SW 1271 (cell line): Measurements from ENCODE around the gene KIF3B.
"Not testable (repeated sequence)": the region's sequence is repeated elsewhere in the genome, so short reads cannot be mapped to it uniquely, and the experiment has no call there.

Experiments
- DNase-seq, 2 experiments: peaks; one replicate each; lab custom pipeline; 2025; lab: John Stamatoyannopoulos, UW

KIF3B gene

GRCh38 chr20:32296412-32296811, 19.0 kb downstream of the KIF3B start:
- DNase-seq: no peak

GRCh38 chr20:32296819-32297420, 19.5 kb downstream of the KIF3B start:
- DNase-seq: no peak

GRCh38 chr20:32297439-32297838, 20.0 kb downstream of the KIF3B start:
- DNase-seq: no peak

- DNase-seq: no peak
Measured at GRCh38 chr20:32300647-32301046, 23.2 kb downstream of the KIF3B start.

GRCh38 chr20:32301719-32302506, 24.5 kb downstream of the KIF3B start:
- DNase-seq: no peak

- DNase-seq: no peak
Measured at GRCh38 chr20:32302507-32302872, 25.0 kb downstream of the KIF3B start.

- no peak for DNase-seq
Measured at GRCh38 chr20:32304131-32304746, 26.8 kb downstream of the KIF3B start.

- no peak for DNase-seq
Measured at GRCh38 chr20:32312718-32313424, 35.4 kb downstream of the KIF3B start.

- no peak for DNase-seq
Measured at GRCh38 chr20:32314768-32315167, 37.3 kb downstream of the KIF3B start.

GRCh38 chr20:32315399-32315798, 37.9 kb downstream of the KIF3B start:
- no peak for DNase-seq

GRCh38 chr20:32315891-32316290, 38.4 kb downstream of the KIF3B start:
- DNase-seq: no peak

GRCh38 chr20:32316667-32317066, 39.2 kb downstream of the KIF3B start:
- DNase-seq: no peak

- DNase-seq: no peak
Measured at GRCh38 chr20:32319100-32319499, 41.6 kb downstream of the KIF3B start.

- DNase-seq: no peak
Measured at GRCh38 chr20:32320305-32320704, 42.9 kb downstream of the KIF3B start.

GRCh38 chr20:32321390-32321789, 43.9 kb downstream of the KIF3B start:
- DNase-seq: no peak

GRCh38 chr20:32322260-32322659, 44.8 kb downstream of the KIF3B start:
- DNase-seq: not testable (repeated sequence)

GRCh38 chr20:32323761-32324160, 46.3 kb downstream of the KIF3B start:
- DNase-seq: not testable (repeated sequence)

- DNase-seq: peak; percentile 49 to 81
Measured at GRCh38 chr20:32325706-32326503, 48.5 kb downstream of the KIF3B start.

- DNase-seq: no peak
Measured at GRCh38 chr20:32326504-32326845, 49.0 kb downstream of the KIF3B start.

GRCh38 chr20:32327087-32327681, 49.7 kb downstream of the KIF3B start:
- no peak for DNase-seq

- no peak for DNase-seq
Measured at GRCh38 chr20:32329817-32330554, 52.5 kb downstream of the KIF3B start.
